ENCODE data around the gene CDH16.
A peak's percentile ranks its signal among the peaks of the same experiment; 100 is the strongest.
"Not testable (repeated sequence)": the region's sequence is repeated elsewhere in the genome, so short reads cannot be mapped to it uniquely, and the experiment has no call there.

CDH16 gene

DNA sequence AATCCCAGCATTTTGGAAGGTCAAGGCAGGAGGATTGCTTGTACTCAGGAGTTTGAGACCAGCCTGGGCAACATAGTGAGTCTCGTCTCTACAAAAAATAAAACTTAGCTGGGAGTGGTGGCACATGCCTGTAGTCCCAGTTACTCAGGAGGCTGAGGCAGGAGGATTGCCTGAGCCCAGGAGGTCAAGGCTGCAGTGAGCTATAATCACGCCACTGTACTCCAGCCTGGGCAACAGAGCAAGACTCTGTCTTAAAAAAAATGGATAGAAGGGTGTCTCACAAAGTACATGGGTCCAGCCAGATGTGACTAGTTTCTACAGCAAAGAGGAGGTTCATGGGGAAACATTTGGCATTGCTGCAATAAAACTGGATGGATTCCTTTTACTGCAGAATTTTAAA lies 47.3 kb downstream of the CDH16 start:
- not testable (repeated sequence) for DNase-seq

DNA sequence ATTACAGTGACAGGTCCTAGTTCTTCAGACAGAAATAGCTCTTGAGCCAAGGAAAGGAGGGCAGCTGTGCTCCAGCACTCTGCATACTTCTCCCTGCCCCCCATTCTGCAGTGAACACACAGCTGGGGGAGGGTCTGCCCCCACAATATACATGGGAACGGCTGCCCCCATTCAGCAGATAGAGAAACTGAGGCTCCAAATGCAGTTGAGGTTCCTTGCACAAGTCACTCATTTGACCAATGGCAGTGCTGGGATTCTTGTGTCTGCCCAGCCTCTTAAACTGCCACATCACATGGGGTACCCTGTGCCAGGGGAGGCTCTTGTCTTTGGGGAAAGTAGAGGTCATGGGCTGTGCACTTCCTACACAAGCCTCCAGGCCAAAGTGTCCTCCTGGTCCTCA lies 49.3 kb downstream of the CDH16 start:
- no peak for DNase-seq

- DNase-seq = no peak
These were observed 55.0 kb downstream of the CDH16 start for GRCh38 chr16:66863707-66864106.

- DNase-seq = no peak
These were observed 56.6 kb downstream of the CDH16 start for GRCh38 chr16:66862023-66862520.

- DNase-seq = no peak
These were observed 59.2 kb downstream of the CDH16 start for GRCh38 chr16:66859397-66860068.

DNA sequence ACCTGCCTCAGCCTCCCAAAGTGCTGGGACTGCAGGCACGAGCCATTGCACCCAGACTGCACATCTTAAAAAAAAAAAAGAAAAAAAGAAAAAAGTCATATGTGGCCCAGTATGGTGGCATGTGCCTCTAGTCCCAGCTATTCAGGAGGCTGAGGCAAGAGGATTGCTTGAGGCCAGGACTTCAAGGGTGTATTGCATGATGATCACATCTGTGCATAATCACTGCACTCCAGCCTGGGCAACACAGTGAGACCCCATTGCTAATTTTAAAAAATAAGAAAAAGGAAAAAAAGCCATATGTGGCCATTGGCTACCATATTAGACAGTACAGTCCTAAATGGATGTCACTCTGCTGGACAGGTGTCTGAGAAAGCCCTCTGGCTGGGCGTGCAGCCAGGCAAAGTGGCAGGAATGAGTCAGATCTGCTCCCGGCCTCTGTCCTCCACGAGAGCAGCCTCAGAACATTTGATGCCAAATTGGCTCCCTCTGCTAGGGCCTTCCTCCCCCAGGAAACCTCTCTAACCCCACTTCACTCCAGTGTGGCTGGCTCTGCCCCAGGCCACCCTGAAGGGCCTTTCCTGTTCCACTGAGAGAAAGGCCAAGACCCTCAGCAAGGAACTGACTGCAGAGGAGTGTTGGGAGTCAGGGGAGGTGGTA lies 59.8 kb downstream of the CDH16 start:
- DNase-seq = peak; percentile 26

Data from fibroblast of skin of scalp (primary cell).